T-cell (primary cell): ENCODE measurements around the gene RUNX1. TPM values are rescaled to one million over a fixed set of nuclear protein-coding genes. Genes with fewer than 3 reads are reported as not detected.
"Not testable (repeated sequence)": the region's sequence is repeated elsewhere in the genome, so short reads cannot be mapped to it uniquely, and the experiment has no call there.

Source experiments
- ATAC-seq, 4 experiments: fragments of 200-7000 bp in 3 of 4; fragments of 150-1000 bp in 1 of 4; cut with Tn5 transposase; replicated peaks in 1 of 4; 1 replicate in 3 of 4; 2 replicates in 1 of 4; pipeline ENCODE4 v1.10.0; 2021; ENCODE audit warnings: moderate library complexity in 3 of 4, mild to moderate bottlenecking in 2 of 4, moderate number of reproducible peaks in 1 of 4
- CTCF ChIA-PET, 2 donors: fragments of 300-600 bp; sonication (Branson Sonifier 250); formaldehyde crosslinking; loops; one replicate each; lab custom pipeline; 2022; ENCODE audit warnings: antibody characterized with exemption in 2 of 2; lab: Charles Lee
- POLR2A ChIA-PET, 2 donors: fragments of 300-600 bp; sonication (Branson Sonifier 250); formaldehyde crosslinking; loops; one replicate each; lab custom pipeline; 2022; ENCODE audit warnings: antibody characterized with exemption in 2 of 2; lab: Charles Lee
- DNase-seq, 35 experiments: peaks; one replicate each; pipeline versions ENCODE4 v3.0.0 to v3.0.0-alpha.2; 2013 to 2023
- H3K27ac ChIP-seq: one replicate; pipeline ENCODE4 v1.5.1; 2013; ENCODE audit warnings: low read length
- H3K27me3 ChIP-seq, 2 experiments: replicated peaks in 1 of 2; 1 replicate in 1 of 2; 2 replicates in 1 of 2; pipeline versions ENCODE4 v1.6.1 to v1.7.0; 2013; ENCODE audit warnings: low read length in 1 of 2, mixed read lengths in 1 of 2; ENCODE audit not compliant: control insufficient read depth in 2 of 2, insufficient read depth in 2 of 2; ENCODE audit errors: extremely low read depth in 1 of 2
- H3K36me3 ChIP-seq, 2 donors: 1 replicate in 1 of 2; 2 replicates in 1 of 2; pipeline versions ENCODE4 v1.6.1 to v1.7.0; 2013; ENCODE audit warnings: low read length in 1 of 2; ENCODE audit not compliant: control insufficient read depth in 2 of 2, insufficient read depth in 1 of 2; ENCODE audit errors: extremely low read depth in 1 of 2
- H3K4me1 ChIP-seq, 2 experiments: 1 replicate in 1 of 2; 2 replicates in 1 of 2; pipeline versions ENCODE4 v1.6.1 to v1.7.0; 2013; ENCODE audit warnings: low read length in 2 of 2, mixed read lengths in 1 of 2; ENCODE audit not compliant: insufficient read depth in 2 of 2, control insufficient read depth in 1 of 2; ENCODE audit errors: extremely low read depth in 1 of 2
- H3K4me3 ChIP-seq, 2 donors: 1 replicate in 1 of 2; 2 replicates in 1 of 2; pipeline versions ENCODE4 v1.5.1 to v1.7.0; 2013; ENCODE audit warnings: mild to moderate bottlenecking in 2 of 2, low read length in 1 of 2, moderate library complexity in 1 of 2; ENCODE audit not compliant: control insufficient read depth in 1 of 2; ENCODE audit errors: extremely low read depth in 1 of 2
- H3K9me3 ChIP-seq: 2 replicates; pipeline ENCODE4 v1.7.0; 2013
- H3K27ac Mint-ChIP-seq, 2 donors: one replicate each; pipeline ENCODE4 v1.8.0; 2020 to 2021; ENCODE audit warnings: mild to moderate bottlenecking in 2 of 2, mixed read lengths in 2 of 2
- H3K27me3 Mint-ChIP-seq, 2 donors: one replicate each; pipeline ENCODE4 v1.8.0; 2021 to 2022; ENCODE audit warnings: mixed read lengths in 2 of 2
- H3K36me3 Mint-ChIP-seq: one replicate; pipeline ENCODE4 v1.8.0; 2021; ENCODE audit warnings: mixed read lengths
- H3K4me1 Mint-ChIP-seq, 3 donors: one replicate each; pipeline ENCODE4 v1.8.0; 2020 to 2022; ENCODE audit warnings: mixed read lengths in 3 of 3, mild to moderate bottlenecking in 1 of 3
- H3K4me3 Mint-ChIP-seq, 3 donors: one replicate each; pipeline ENCODE4 v1.8.0; 2020 to 2022; ENCODE audit warnings: mild to moderate bottlenecking in 3 of 3, mixed read lengths in 3 of 3, moderate library complexity in 3 of 3
- H3K9me3 Mint-ChIP-seq, 3 donors: one replicate each; pipeline ENCODE4 v1.8.0; 2020 to 2022; ENCODE audit warnings: mixed read lengths in 3 of 3
- WGBS: methylation state at CpG from one replicate; pipeline ENCODE4 v1.1.5; 2013; ENCODE audit warnings: missing lambda C conversion rate; ENCODE audit not compliant: insufficient coverage; 5-methylcytosine and 5-hydroxymethylcytosine counted together
- total RNA-seq, 35 experiments: library from RNA in 6 of 35; stranded (reverse) in 6 of 35; fragments of 120-200 nt in 1 of 35; gene quantifications; one replicate each; pipeline versions ENCODE4 v1.2.1 to v1.2.4 and lab custom pipeline; 2013 to 2026

Gene RUNX1
- total RNA-seq, 5 donors from 2014 or later (not counting 1 experiment from before 2014, with no cell fraction given): 87.0 to 117 (median 104) TPM

GRCh38 chr21:34996304-34997101 lies 52.6 kb downstream of the RUNX1 start:
- DNase-seq: no peak
- no peak for ATAC-seq
- H3K27me3 Mint-ChIP-seq: no peaks in the 10 kb centered on the region
- Histone ChIP-seq H3K4me3 (no peak overlapping the region), H3K27ac (no peak overlapping the region), H3K27me3 (no peaks in the 10 kb centered on the region), H3K9me3 (no peaks in the 10 kb centered on the region), H3K4me1 (peaks cover 21 to 59% of the 10 kb centered on the region in 2 experiments), H3K36me3 (peaks cover 0 to 7% of the 10 kb centered on the region in 2 donors)
- peaks cover 74 to 76% (median 75%) of the 10 kb centered on the region in 3 donors for H3K4me1 Mint-ChIP-seq
- peak overlapping the region in 2 of 3 donors; percentile 7 to 10 for H3K4me3 Mint-ChIP-seq
- peak overlapping the region; percentile 62 to 70 for H3K27ac Mint-ChIP-seq
- ChIA-PET CTCF (interaction anchor here in 1 of 2 donors (0.8 kb wide), 1 partner anchor 18 kb away, joined by 3 read pairs; no protein-coding TSS in a partner anchor), POLR2A (interaction anchor here in 1 of 2 donors (0.6 to 1.5 kb wide), 2 partner anchors 23 to 103 kb away, joined by 3 to 4 read pairs; no protein-coding TSS in a partner anchor)
- no peaks in the 10 kb centered on the region for H3K9me3 Mint-ChIP-seq
- H3K36me3 Mint-ChIP-seq: peaks cover 29% of the 10 kb centered on the region
- WGBS: 40% methylated on average over 1 of the region's 8 CpGs

- Histone ChIP-seq H3K9me3 (no peaks in the 10 kb centered on the region), H3K4me1 (peaks cover 21 to 65% of the 10 kb centered on the region in 2 experiments), H3K4me3 (no peak overlapping the region), H3K36me3 (peaks cover 4 to 7% of the 10 kb centered on the region in 2 donors), H3K27me3 (no peaks in the 10 kb centered on the region), H3K27ac (no peak overlapping the region)
- WGBS: 100% methylated on average over 1 of the region's 1 CpG
- POLR2A ChIA-PET: no interaction called here
- ATAC-seq: no peak
- no peaks in the 10 kb centered on the region for H3K9me3 Mint-ChIP-seq
- H3K4me1 Mint-ChIP-seq: peaks cover 76% of the 10 kb centered on the region in 3 donors
- H3K27me3 Mint-ChIP-seq: no peaks in the 10 kb centered on the region
- peak overlapping the region; percentile 62 to 70 for H3K27ac Mint-ChIP-seq
- CTCF ChIA-PET: no interaction called here
- H3K36me3 Mint-ChIP-seq: peaks cover 31% of the 10 kb centered on the region
- DNase-seq: no peak
- peak overlapping the region in 1 of 3 donors; percentile 25 for H3K4me3 Mint-ChIP-seq
Measured at GRCh38 chr21:34995979-34996303, 53.2 kb downstream of the RUNX1 start.

GRCh38 chr21:34994766-34995631 lies 54.1 kb downstream of the RUNX1 start:
- Histone ChIP-seq H3K36me3 (peaks cover 4 to 7% of the 10 kb centered on the region in 2 donors), H3K9me3 (no peaks in the 10 kb centered on the region), H3K4me1 (peaks cover 25 to 73% of the 10 kb centered on the region in 2 experiments), H3K27ac (no peak overlapping the region), H3K4me3 (no peak overlapping the region), H3K27me3 (no peaks in the 10 kb centered on the region)
- ATAC-seq (no peak), DNase-seq (no peak)
- ChIA-PET POLR2A (interaction anchor here in 1 of 2 donors (0.5 kb wide), 1 partner anchor 1087 kb away, joined by 3 read pairs; no protein-coding TSS in a partner anchor), CTCF (interaction anchor here (0.6 to 0.7 kb wide), 4 partner anchors 12 to 1143 kb away, joined by 3 to 8 read pairs (median 4); no protein-coding TSS in a partner anchor)
- no peaks in the 10 kb centered on the region for H3K27me3 Mint-ChIP-seq
- peaks cover 28% of the 10 kb centered on the region for H3K36me3 Mint-ChIP-seq
- H3K9me3 Mint-ChIP-seq: no peaks in the 10 kb centered on the region
- WGBS: 86% methylated on average over 6 of the region's 12 CpGs
- H3K4me3 Mint-ChIP-seq: no peak overlapping the region
- H3K4me1 Mint-ChIP-seq: peaks cover 76 to 78% (median 77%) of the 10 kb centered on the region in 3 donors
- no peak overlapping the region for H3K27ac Mint-ChIP-seq

- peaks cover 28 to 76% of the 10 kb centered on the region in 2 experiments for H3K4me1 ChIP-seq
- CTCF ChIA-PET: interaction anchor here in 1 of 2 donors (1.1 kb wide), 1 partner anchor 8 kb away, joined by 3 read pairs; no protein-coding TSS in a partner anchor
- Mint-ChIP-seq H3K4me1 (peaks cover 76 to 78% (median 77%) of the 10 kb centered on the region in 3 donors), H3K36me3 (peaks cover 19% of the 10 kb centered on the region)
- H3K27me3 Mint-ChIP-seq, H3K9me3 ChIP-seq, H3K27me3 ChIP-seq, H3K4me3 Mint-ChIP-seq, H3K36me3 ChIP-seq, DNase-seq, POLR2A ChIA-PET, H3K27ac ChIP-seq, H3K27ac Mint-ChIP-seq, H3K9me3 Mint-ChIP-seq, H3K4me3 ChIP-seq, ATAC-seq: not testable (repeated sequence)
- WGBS: 100% methylated on average over 1 of the region's 3 CpGs
Measured at GRCh38 chr21:34993521-34993921, 55.6 kb downstream of the RUNX1 start.

- H3K27me3 Mint-ChIP-seq: no peaks in the 10 kb centered on the region
- H3K4me1 Mint-ChIP-seq: peaks cover 76 to 78% (median 77%) of the 10 kb centered on the region in 3 donors
- H3K36me3 ChIP-seq: peaks cover 4 to 5% of the 10 kb centered on the region in 2 donors
- no peaks in the 10 kb centered on the region for H3K9me3 Mint-ChIP-seq
- no peak overlapping the region for H3K27ac ChIP-seq
- ChIA-PET POLR2A (no interaction called here), CTCF (interaction anchor here (0.7 to 1.1 kb wide), 3 partner anchors 9 to 54 kb away, joined by 3 to 4 read pairs (median 4); no protein-coding TSS in a partner anchor)
- no peak overlapping the region for H3K4me3 ChIP-seq
- H3K4me3 Mint-ChIP-seq: no peak overlapping the region
- WGBS: 98% methylated on average over 10 of the region's 13 CpGs
- no peaks in the 10 kb centered on the region for H3K9me3 ChIP-seq
- peaks cover 31 to 76% of the 10 kb centered on the region in 2 experiments for H3K4me1 ChIP-seq
- no peak for DNase-seq
- H3K36me3 Mint-ChIP-seq: peaks cover 16% of the 10 kb centered on the region
- no peaks in the 10 kb centered on the region for H3K27me3 ChIP-seq
- no peak for ATAC-seq
- peak overlapping the region in 1 of 2 donors; percentile 58 for H3K27ac Mint-ChIP-seq
Measured at GRCh38 chr21:34992736-34993398, 56.2 kb downstream of the RUNX1 start.
